HT1080 (cell line): ENCODE measurements around the gene ZAR1L. TPM values are rescaled to one million over a fixed set of nuclear protein-coding genes. Genes with fewer than 3 reads are reported as not detected.
"Not testable (repeated sequence)": the region's sequence is repeated elsewhere in the genome, so short reads cannot be mapped to it uniquely, and the experiment has no call there.

Experiments
- DNase-seq: peaks from one replicate; pipeline ENCODE4 v3.0.0-alpha.2; 2015; ENCODE audit warnings: low read depth
- polyA plus RNA-seq, 2 experiments: library from polyadenylated mRNA; depleted of rRNA; stranded (reverse); fragments of >200 nt; gene quantifications; 2 replicates each; pipeline ENCODE4 v1.2.3, GENCODE V29; 2015
- total RNA-seq: library from RNA; depleted of rRNA; stranded (reverse); fragments of >200 nt; shearing (Covaris generic); gene quantifications from 2 replicates; pipeline ENCODE4 v1.2.3, GENCODE V29; 2014; rRNA removed

The ZAR1L gene, protein sequence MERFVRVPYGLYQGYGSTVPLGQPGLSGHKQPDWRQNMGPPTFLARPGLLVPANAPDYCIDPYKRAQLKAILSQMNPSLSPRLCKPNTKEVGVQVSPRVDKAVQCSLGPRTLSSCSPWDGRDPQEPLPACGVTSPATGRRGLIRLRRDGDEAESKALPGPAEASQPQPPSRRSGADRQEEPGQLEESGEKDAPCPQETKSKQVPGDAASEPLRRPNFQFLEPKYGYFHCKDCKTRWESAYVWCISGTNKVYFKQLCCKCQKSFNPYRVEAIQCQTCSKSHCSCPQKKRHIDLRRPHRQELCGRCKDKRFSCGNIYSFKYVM
- not detected in 2 replicates for total RNA-seq
- not detected in 2 replicates for polyA plus RNA-seq (2015; cell fraction: cytosol; rRNA removed)
- 0.24 and 0.41 TPM in 2 replicates for polyA plus RNA-seq (2015; cell fraction: nucleus; rRNA removed)

DNA sequence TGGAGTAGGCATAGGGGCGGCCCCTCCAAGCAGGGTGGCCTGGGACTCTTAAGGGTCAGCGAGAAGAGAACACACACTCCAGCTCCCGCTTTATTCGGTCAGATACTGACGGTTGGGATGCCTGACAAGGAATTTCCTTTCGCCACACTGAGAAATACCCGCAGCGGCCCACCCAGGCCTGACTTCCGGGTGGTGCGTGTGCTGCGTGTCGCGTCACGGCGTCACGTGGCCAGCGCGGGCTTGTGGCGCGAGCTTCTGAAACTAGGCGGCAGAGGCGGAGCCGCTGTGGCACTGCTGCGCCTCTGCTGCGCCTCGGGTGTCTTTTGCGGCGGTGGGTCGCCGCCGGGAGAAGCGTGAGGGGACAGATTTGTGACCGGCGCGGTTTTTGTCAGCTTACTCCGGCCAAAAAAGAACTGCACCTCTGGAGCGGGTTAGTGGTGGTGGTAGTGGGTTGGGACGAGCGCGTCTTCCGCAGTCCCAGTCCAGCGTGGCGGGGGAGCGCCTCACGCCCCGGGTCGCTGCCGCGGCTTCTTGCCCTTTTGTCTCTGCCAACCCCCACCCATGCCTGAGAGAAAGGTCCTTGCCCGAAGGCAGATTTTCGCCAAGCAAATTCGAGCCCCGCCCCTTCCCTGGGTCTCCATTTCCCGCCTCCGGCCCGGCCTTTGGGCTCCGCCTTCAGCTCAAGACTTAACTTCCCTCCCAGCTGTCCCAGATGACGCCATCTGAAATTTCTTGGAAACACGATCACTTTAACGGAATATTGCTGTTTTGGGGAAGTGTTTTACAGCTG lies at the start of gene ZAR1L, which contains the start of gene BRCA2:
ZAR1L (minus strand) TSS at position 126 of the 790 bp plus-strand sequence. CDS start 3,438 bp downstream, outside the sequence.
BRCA2 (plus strand) TSS at position 271 of the 790 bp plus-strand sequence. CDS start 953 bp downstream, outside the sequence.
- DNase-seq = peak; percentile 87

GRCh38 chr13:32362574-32362973 lies 47.4 kb upstream of the ZAR1L start:
- DNase-seq = no peak

GRCh38 chr13:32355935-32356334 lies 40.8 kb upstream of the ZAR1L start:
- DNase-seq = not testable (repeated sequence)

DNA sequence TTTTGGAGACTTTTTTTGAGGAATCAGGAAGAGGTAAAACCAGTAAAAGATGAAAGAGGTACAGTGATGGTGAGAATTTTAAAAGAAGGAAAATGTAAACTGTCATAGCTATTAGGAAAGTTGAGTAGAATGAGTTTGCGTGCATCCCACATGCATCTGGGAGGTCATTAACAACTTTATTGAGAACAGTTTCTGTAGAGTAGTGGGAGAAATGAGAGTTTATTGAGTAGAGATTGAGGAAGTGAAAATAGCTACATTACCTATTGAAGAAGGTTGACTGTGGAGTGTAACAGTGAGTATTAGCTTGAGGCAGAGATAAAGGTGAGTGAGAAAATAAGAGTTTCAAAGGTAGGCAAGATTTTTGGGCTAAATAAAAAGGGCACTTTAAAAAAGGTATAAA lies 38.9 kb upstream of the ZAR1L start:
- DNase-seq = no peak

DNA sequence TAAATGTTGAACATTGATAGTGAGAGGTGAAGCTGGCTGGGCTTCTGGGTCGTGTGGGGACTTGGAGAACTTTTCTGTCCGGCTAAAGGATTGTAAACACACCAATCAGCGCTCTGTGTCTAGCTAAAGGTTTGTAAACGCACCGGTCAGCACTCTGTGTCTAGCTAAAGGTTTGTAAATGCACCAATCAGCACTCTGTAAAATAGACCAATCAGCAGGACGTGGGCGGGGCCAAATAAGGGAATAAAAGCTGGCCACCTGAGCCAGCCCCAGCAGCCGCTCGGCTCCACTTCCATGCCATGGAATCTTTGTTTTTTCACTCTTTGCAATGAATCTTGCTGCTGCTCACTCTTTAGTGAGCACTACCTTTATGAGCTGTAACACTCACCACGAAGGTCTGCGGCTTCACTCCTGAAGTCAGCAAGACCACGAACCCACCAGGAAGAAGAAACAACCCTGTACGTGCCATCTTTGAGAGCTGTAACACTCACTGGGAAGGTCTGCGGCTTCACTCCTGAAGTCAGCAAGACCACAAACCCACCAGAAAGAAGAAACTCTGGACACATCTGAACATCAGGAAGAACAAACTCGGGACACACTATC lies 35.8 kb upstream of the ZAR1L start:
- DNase-seq = not testable (repeated sequence)

DNA sequence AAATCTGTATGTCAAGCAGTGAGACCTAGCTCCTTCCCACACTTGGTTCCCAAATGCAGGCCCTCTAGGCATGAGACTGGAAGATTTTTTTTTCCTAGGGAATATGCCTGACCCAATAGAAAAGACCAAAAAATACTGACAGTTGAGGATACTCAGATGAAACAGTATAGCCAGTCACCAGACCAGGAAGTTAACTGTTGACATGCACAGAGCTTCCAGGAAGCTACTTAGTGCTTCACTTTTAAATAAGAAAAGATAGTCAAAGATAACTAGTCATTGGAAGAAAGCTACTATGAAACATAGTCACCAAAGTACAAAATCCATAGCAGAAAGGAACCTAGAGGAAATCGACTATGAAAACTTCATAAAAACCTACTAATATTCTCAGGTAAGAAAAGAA lies 32.5 kb upstream of the ZAR1L start:
- no peak for DNase-seq

- DNase-seq = no peak
These were observed 25.8 kb upstream of the ZAR1L start for GRCh38 chr13:32340914-32341313.

- no peak for DNase-seq
These were observed 19.5 kb upstream of the ZAR1L start for GRCh38 chr13:32334671-32335070.

GRCh38 chr13:32330441-32330840 lies 15.3 kb upstream of the ZAR1L start:
- peak; percentile 70 for DNase-seq

GRCh38 chr13:32323912-32324311 lies 8.7 kb upstream of the ZAR1L start:
- DNase-seq = peak; percentile 63

DNA sequence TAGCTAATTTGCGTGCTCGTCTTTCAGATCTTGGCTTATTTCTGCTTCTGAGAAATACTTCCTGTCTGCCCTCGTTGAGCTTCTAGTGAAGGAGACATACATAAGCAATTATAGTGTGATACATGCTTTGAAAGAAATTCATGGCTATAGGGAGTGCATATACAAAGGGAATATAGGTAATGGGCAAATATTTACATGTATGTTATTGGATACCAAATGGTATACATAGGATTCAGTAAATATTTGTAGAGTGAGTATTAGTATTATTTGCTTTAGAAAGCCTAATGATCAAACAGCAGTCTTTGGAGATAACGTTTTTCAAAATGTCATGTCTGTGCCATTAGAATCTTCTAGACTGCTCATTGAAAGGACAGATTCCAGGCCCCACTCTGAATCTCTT lies 5.4 kb upstream of the ZAR1L start:
- DNase-seq = no peak

DNA sequence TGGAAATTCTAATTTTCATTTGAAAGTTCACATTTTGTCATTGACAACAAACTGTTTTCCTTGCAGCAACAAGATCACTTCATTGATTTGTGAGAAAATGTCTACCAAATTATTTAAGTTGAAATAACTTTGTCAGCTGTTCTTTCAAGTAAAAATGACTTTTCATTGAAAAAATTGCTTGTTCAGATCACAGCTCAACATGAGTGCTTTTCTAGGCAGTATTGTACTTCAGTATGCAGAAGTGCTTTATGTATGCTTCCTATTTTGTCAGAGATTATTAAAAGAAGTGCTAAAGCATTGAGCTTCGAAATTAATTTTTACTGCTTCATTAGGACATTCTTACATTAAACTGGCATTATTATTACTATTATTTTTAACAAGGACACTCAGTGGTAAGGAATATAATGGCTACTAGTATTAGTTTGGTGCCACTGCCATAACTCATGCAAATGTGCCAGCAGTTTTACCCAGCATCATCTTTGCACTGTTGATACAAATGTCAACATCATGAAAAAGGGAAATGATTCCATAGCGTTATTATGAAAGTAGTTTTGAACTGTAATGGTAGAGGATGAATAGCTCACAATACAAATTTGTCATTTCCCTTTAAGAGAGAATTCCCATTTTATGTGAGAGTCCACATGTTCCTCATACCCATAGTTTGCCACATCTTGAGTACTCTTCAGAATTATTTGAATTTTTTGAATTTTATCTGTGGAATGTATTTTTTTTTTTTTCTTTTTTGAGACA lies 2.7 kb upstream of the ZAR1L start:
- DNase-seq = no peak

- no peak for DNase-seq
These were observed 1.3 kb upstream of the ZAR1L start for GRCh38 chr13:32316501-32316900.

- DNase-seq = no peak
These were observed 821 bp upstream of the ZAR1L start for GRCh38 chr13:32316028-32316339.

DNA sequence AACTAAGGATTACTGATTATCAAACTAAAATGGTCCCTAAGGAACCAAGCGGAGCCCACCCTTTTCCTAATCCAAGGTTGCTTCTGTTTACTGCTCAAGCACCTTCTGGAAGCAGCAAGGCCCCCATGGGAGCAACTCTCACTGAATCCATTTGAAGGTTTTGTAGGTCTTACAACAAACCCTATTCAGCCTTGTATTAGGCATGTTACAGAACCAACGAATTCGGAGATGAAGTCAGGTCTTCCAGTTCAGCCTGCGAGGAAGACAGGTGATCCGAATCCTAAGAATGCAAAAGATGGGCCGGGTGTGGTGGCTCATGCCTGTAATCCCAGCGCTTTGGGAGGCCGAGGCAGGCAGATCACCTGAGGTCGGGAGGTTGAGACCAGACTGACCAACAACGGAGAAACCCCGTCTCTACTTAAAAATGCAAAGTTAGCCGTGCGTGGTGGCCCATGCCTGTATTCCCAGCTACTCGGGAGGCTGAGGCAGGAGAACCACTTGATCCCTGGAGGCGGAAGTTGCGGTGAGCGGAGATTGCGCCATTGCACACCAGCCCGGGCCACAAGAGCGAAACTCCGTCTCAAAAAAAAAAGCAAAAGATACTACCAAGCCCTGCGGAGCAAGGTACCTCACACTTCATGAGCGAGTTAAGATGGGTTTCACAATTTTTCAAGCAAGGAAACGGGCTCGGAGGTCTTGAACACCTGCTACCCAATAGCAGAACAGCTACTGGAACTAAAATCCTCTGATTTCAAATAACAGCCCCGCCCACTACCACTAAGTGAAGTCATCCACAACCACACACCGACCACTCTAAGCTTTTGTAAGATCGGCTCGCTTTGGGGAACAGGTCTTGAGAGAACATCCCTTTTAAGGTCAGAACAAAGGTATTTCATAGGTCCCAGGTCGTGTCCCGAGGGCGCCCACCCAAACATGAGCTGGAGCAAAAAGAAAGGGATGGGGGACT lies 609 bp downstream of the ZAR1L start:
- no peak for DNase-seq

- no peak for DNase-seq
These were observed 3.8 kb downstream of the ZAR1L start for GRCh38 chr13:32311188-32311897.

DNA sequence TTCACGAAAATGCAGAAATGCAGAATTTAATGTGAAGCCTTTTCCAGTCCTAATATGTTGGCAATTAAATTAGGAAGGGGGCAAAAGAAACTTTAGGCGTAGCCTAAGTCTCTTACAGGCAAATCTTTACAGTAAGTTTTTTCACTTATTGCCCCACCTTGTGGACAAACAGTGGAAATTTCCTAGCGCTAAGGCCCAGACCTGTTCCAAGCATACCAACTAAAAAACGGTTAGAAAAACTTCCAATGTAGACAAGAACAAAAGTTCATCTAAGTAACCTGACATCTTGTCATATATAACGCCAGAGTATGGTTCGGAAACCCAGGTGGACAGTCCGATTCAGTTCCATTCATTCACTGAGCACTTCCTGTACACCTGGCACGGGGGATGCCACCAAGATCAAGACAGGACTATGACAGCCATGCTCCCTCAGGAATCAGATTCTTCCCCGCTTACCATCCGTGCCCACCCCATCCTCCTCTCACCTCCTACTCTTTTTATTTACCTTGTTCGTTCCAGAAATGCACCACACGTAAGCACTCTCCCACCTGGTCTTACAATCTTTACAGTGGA lies 4.9 kb downstream of the ZAR1L start:
- peak; percentile 65 for DNase-seq

DNA sequence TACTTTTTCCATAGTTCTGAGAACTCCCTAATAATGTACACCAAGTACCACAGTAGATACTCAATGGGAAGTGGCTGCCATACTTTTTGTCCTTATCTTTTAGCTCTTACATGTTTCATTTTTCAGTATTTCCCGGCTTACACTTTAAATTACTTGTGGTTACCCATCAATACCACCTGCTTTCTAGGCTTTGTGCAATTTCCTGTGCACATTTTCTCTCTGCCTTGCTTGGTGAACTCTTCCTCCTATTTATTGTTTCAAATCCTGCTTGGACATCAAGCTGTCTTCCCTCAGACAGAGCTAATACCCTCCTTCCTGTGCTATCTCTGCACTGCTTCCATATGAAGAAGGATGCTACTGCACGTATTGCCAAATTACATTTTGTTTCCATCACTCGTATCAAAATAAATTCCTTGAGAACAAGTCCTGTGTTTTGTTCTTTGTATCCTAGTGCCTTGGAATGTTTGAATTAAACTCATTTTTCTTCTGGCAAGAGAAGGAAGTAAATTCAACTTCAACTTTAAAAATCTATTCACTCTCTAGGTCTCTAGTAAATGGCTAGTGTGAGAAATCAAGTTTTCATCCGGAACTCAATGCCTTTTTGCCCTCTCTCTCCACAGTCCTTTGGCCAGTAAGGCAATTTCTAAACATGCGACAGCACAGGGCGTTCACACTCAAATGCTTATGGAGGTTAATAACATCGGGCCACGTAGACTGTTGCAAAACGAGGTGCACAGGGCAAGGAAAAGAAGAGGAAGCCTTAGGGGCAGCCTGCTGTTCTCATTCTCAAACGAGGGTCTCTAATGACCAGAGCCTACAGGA lies 5.6 kb downstream of the ZAR1L start:
- DNase-seq = no peak
